ENCODE data around the gene PTGDS.

DNA sequence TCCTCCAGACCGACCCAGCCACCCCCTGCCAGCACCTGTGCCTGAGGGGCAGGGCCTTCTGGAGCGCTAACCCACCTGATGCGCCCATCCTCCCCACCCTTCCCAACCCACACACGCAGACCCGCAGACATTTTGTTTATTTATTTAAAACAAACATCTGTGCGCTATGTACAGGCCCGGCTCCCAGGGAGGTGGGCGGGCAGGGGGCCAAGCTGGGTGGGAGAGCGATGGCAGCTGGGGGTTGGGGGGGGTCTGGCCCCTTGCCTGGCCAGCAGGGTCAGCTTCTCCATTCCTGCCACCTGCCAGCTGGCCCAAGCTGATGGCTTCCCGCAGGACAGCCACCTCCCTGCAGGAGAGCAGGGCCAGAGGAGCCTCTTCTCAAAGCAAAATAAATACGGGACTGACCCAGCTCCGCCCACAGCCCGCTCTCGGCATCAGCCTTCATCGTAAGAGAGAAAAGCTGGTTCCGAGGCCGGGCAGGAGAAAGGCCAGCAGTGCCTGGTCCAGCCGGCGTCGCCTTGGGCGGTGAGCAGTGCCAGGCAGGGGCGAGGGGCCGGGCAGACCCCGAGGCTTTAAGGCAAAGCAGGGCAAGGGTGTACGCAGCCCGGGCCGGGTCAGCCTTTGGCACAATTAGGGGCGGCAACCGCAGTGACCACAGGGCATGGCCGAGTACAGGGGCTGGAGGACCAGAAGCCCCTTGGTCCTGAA lies 30.0 kb downstream of the PTGDS start:
- TF ChIP-seq FOXA1 (IDR thresholded peaks at IDR 0.05) = no peak
- no peak for TF ChIP-seq CTBP1 (IDR thresholded peaks at IDR 0.05; ENCODE audit: borderline replicate concordance)
- no peak for TF ChIP-seq SP1 (IDR thresholded peaks at IDR 0.05)
- TF ChIP-seq SUZ12 (IDR thresholded peaks at IDR 0.05) = no peak
- no peak for TF ChIP-seq PKNOX1 (IDR thresholded peaks at IDR 0.05)
- TF ChIP-seq BHLHE40 (IDR thresholded peaks at IDR 0.05; ENCODE audit: borderline replicate concordance) = no peak
- TF ChIP-seq HDGF (IDR thresholded peaks at IDR 0.05; ENCODE audit: borderline replicate concordance) = no peak
- no peak for TF ChIP-seq FOXK2 (IDR thresholded peaks at IDR 0.05)
- TF ChIP-seq LEF1 (IDR thresholded peaks at IDR 0.05; ENCODE audit: borderline replicate concordance) = no peak
